MM.1S (cell line): ENCODE data around the gene PRKCZ.

Source experiments
- DNase-seq: peaks from one replicate; pipeline ENCODE4 v3.0.0-alpha.2; 2015
- H2AFZ ChIP-seq: fragments of 300-600 bp; sonication (generic); 2 replicates; pipeline ENCODE4 v1.6.0; 2016; ENCODE audit warnings: antibody characterized with exemption, low read length
- H3F3A ChIP-seq: fragments of 300-600 bp; sonication (generic); 2 replicates; pipeline ENCODE4 v1.6.1; 2016; ENCODE audit warnings: mild to moderate bottlenecking, antibody characterized with exemption, low read length, moderate library complexity, mixed read lengths; ENCODE audit not compliant: insufficient read depth
- H3K27ac ChIP-seq: fragments of 300-600 bp; sonication (generic); 2 replicates; pipeline ENCODE4 v1.5.1; 2016; ENCODE audit warnings: mild to moderate bottlenecking, low read length
- H3K27me3 ChIP-seq: fragments of 300-600 bp; sonication (generic); replicated peaks from 2 replicates; pipeline ENCODE4 v1.6.0; 2016; ENCODE audit warnings: low read length; ENCODE audit not compliant: insufficient read depth
- H3K36me3 ChIP-seq: fragments of 300-600 bp; sonication (generic); replicated peaks from 2 replicates; pipeline ENCODE4 v1.6.1; 2016; ENCODE audit warnings: mild to moderate bottlenecking, low read length, mixed read lengths; ENCODE audit not compliant: insufficient read depth
- H3K4me1 ChIP-seq: fragments of 300-600 bp; sonication (generic); 2 replicates; pipeline ENCODE4 v1.6.1; 2016; ENCODE audit warnings: low read length, mixed read lengths
- H3K4me2 ChIP-seq: fragments of 300-600 bp; sonication (generic); 2 replicates; pipeline ENCODE4 v1.6.0; 2016; ENCODE audit warnings: low read depth, low read length
- H3K4me3 ChIP-seq: fragments of 300-600 bp; sonication (generic); 2 replicates; pipeline ENCODE4 v1.5.1; 2016; ENCODE audit warnings: low read length, mixed read lengths
- H3K79me2 ChIP-seq: fragments of 300-600 bp; sonication (generic); 2 replicates; pipeline ENCODE4 v1.6.1; 2016; ENCODE audit warnings: mixed run types, low read length, mixed read lengths
- H3K9ac ChIP-seq: fragments of 300-600 bp; sonication (generic); 2 replicates; pipeline ENCODE4 v1.6.1; 2016; ENCODE audit warnings: low read length, mixed read lengths
- H3K9me2 ChIP-seq: fragments of 300-600 bp; sonication (generic); replicated peaks from 2 replicates; pipeline ENCODE4 v1.6.1; 2016; ENCODE audit warnings: mild to moderate bottlenecking, low read length, mixed read lengths; ENCODE audit not compliant: insufficient read depth
- H3K9me3 ChIP-seq: fragments of 300-600 bp; sonication (generic); replicated peaks from 2 replicates; pipeline ENCODE4 v1.6.1; 2016; ENCODE audit warnings: mild to moderate bottlenecking, low read length, mixed read lengths; ENCODE audit not compliant: insufficient read depth
- H4K20me1 ChIP-seq: fragments of 300-600 bp; sonication (generic); 2 replicates; pipeline ENCODE4 v1.6.1; 2016; ENCODE audit warnings: mild to moderate bottlenecking, low read length, moderate library complexity, mixed read lengths; ENCODE audit not compliant: insufficient read depth
- EZH2 ChIP-seq: fragments of 300-600 bp; sonication (generic); optimal IDR thresholded peaks from 2 replicates; pipeline ENCODE3; 2017; ENCODE audit warnings: low read depth, mild to moderate bottlenecking, antibody characterized with exemption, low read length, mixed read lengths
- EZH2phosphoT487 ChIP-seq: fragments of 300-600 bp; sonication (generic); IDR thresholded peaks from 2 replicates; pipeline ENCODE4 v1.6.1; 2018; ENCODE audit warnings: antibody characterized with exemption, low read length
- TF ChIP-seq, protein P1 (sequence below): fragments of 300-600 bp; sonication (generic); IDR thresholded peaks from 2 replicates; pipeline ENCODE4 v1.5.1; 2016; ENCODE audit warnings: antibody characterized with exemption, low read length, mixed read lengths

PRKCZ gene

DNA sequence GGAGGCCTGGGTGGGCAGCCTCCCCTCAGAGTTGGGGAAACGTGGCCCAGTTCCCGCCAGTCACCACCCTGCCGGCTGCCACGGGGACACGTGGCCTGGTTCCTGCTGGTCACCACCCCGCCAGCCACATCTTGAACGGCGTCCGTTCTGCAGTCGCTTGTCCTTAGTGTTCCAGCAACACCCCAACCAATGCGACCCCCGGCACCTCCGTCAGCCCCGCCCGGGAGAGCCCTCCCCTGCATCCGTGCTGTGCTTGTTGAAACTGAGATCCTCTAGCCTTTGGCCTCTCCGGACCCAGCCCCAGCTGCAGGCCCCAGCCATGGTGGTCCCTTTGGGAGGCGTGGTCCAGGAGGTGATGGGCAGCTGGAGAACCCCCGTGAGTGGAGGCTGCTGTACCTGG, 18.7 kb downstream of the PRKCZ start:
- Histone ChIP-seq H3K27ac (no peak overlapping the region), H3K9me3 (no peaks in the 10 kb centered on the region), H3K4me3 (no peak overlapping the region), H3K4me2 (no peak overlapping the region), H3K27me3 (peaks cover 99% of the 10 kb centered on the region), H3K9ac (no peak overlapping the region), H3K36me3 (no peaks in the 10 kb centered on the region), H2AFZ (no peak overlapping the region), H3K4me1 (no peaks in the 10 kb centered on the region), H3K79me2 (no peaks in the 10 kb centered on the region), H4K20me1 (no peaks in the 10 kb centered on the region), H3K9me2 (no peaks in the 10 kb centered on the region), H3F3A (no peaks in the 10 kb centered on the region)
- no peak for DNase-seq
- TF ChIP-seq, protein P1, sequence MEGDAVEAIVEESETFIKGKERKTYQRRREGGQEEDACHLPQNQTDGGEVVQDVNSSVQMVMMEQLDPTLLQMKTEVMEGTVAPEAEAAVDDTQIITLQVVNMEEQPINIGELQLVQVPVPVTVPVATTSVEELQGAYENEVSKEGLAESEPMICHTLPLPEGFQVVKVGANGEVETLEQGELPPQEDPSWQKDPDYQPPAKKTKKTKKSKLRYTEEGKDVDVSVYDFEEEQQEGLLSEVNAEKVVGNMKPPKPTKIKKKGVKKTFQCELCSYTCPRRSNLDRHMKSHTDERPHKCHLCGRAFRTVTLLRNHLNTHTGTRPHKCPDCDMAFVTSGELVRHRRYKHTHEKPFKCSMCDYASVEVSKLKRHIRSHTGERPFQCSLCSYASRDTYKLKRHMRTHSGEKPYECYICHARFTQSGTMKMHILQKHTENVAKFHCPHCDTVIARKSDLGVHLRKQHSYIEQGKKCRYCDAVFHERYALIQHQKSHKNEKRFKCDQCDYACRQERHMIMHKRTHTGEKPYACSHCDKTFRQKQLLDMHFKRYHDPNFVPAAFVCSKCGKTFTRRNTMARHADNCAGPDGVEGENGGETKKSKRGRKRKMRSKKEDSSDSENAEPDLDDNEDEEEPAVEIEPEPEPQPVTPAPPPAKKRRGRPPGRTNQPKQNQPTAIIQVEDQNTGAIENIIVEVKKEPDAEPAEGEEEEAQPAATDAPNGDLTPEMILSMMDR: no peak
- TF ChIP-seq EZH2phosphoT487 (no peak), EZH2 (no peak)

DNA sequence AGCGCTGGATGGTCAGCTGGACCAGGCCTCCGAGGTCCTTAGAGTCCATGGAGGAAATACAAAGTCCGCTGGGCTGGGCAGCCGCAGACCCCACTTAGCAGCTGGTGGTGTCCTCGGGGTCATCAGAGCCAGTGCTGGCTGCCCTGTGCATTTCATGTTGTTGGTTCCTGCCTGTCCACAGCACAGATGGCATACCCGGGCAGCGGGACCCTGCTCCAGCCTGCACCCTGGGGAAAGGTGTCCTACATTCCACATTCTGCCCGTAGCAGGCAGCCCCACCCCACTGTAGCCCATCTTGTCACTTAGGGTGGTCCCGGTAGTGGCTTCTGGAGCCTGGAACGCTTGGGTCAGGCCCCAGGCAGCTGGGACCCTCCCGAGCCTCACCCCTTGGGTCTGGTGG, 19.8 kb downstream of the PRKCZ start:
- H3K4me1 ChIP-seq: no peaks in the 10 kb centered on the region
- H3K36me3 ChIP-seq: no peaks in the 10 kb centered on the region
- H3K9me2 ChIP-seq: no peaks in the 10 kb centered on the region
- no peaks in the 10 kb centered on the region for H3K9me3 ChIP-seq
- H3K4me2 ChIP-seq: no peak overlapping the region
- no peaks in the 10 kb centered on the region for H3F3A ChIP-seq
- no peak overlapping the region for H2AFZ ChIP-seq
- H3K4me3 ChIP-seq: no peak overlapping the region
- H3K9ac ChIP-seq: no peak overlapping the region
- no peak for DNase-seq
- no peaks in the 10 kb centered on the region for H3K79me2 ChIP-seq
- peaks cover 99% of the 10 kb centered on the region for H3K27me3 ChIP-seq
- no peak for TF ChIP-seq EZH2phosphoT487
- no peak for TF ChIP-seq EZH2
- TF ChIP-seq, protein P1: no peak
- H3K27ac ChIP-seq: no peak overlapping the region
- no peaks in the 10 kb centered on the region for H4K20me1 ChIP-seq

DNA sequence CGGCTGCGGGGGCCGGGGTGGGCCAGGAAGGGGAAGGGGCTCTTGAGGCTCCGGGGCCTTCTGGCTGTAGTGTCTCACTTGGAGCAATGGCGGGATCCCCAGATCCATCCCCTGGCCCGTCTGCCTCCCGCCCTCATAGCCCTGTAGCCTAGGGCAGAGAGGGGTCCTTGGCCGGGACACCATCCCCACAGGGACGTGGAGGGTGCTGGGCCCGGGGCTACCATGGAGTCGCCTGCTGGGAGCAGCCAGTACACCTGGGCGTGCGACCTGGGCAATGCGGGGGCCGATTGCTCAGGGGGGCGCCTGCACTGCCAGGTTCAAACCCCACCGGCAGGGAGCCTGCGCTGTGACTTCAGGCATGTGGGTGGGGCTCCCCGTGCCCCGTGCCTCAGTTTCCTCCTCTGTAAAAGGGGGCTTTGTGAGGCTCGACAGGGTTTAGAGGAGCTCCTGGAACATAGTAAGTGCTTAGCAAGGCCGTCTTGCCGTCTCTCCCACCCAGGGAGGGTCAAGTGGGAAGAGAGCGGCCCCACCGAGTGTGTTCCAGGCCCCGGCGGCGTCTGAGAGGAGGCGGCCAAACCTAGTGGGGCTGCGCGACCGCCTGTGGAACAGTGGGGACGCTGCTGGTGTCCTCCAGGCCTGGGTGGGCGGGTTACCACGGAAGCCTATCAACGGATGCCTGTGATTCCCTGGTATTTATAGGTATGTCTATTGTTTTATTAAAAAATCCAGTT, 20.8 kb downstream of the PRKCZ start:
- no peak overlapping the region for H3K27ac ChIP-seq
- H3K4me2 ChIP-seq: no peak overlapping the region
- no peaks in the 10 kb centered on the region for H3K9me3 ChIP-seq
- no peak overlapping the region for H3K9ac ChIP-seq
- no peak for TF ChIP-seq EZH2phosphoT487
- TF ChIP-seq, protein P1: no peak
- TF ChIP-seq EZH2: no peak
- no peaks in the 10 kb centered on the region for H3F3A ChIP-seq
- H4K20me1 ChIP-seq: no peaks in the 10 kb centered on the region
- no peaks in the 10 kb centered on the region for H3K79me2 ChIP-seq
- no peaks in the 10 kb centered on the region for H3K36me3 ChIP-seq
- peaks cover 100% of the 10 kb centered on the region for H3K27me3 ChIP-seq
- no peak for DNase-seq
- no peak overlapping the region for H2AFZ ChIP-seq
- no peaks in the 10 kb centered on the region for H3K4me1 ChIP-seq
- H3K4me3 ChIP-seq: no peak overlapping the region
- H3K9me2 ChIP-seq: no peaks in the 10 kb centered on the region
